VCaP (cell line): ENCODE results near the gene HES4.

Experiments used
- H3K27ac ChIP-seq: fragments of 450-650 bp; 2 replicates; pipeline ENCODE4 v1.5.1; 2017
- CTCF ChIP-seq: fragments of 450-650 bp; conservative IDR thresholded peaks from 2 replicates; pipeline ENCODE4 v1.5.1; 2017; ENCODE audit warnings: mild to moderate bottlenecking, moderate library complexity

Gene HES4

GRCh38 chr1:961132-961669 lies 38.7 kb downstream of the HES4 start:
- no peak for TF ChIP-seq CTCF
- H3K27ac ChIP-seq = peak overlapping the region; percentile 79; the same call in 1 of the 2 replicates

GRCh38 chr1:960363-961131 lies 39.4 kb downstream of the HES4 start, which contains the start of gene KLHL17:
KLHL17 (plus strand) TSS chr1:960584; CDS start chr1:960694, 110 bp downstream.
- H3K27ac ChIP-seq = peak within 1 kb of the TSS; percentile 79; the same call in 1 of the 2 replicates
- no peak for TF ChIP-seq CTCF

- no peak for TF ChIP-seq CTCF
- H3K27ac ChIP-seq = peak overlapping the region; percentile 79; the same call in 1 of the 2 replicates
These were observed 40.0 kb downstream of the HES4 start for GRCh38 chr1:959731-960362.

GRCh38 chr1:958823-959730 lies 40.8 kb downstream of the HES4 start, which contains the start of gene NOC2L:
NOC2L (minus strand) TSS chr1:959256; CDS start chr1:959240, 16 bp downstream.
- TF ChIP-seq CTCF = no peak
- peak within 1 kb of the TSS; percentile 82 for H3K27ac ChIP-seq

- no peak for TF ChIP-seq CTCF
- no peak overlapping the region for H3K27ac ChIP-seq
These were observed 43.3 kb downstream of the HES4 start for GRCh38 chr1:956636-957035.

DNA sequence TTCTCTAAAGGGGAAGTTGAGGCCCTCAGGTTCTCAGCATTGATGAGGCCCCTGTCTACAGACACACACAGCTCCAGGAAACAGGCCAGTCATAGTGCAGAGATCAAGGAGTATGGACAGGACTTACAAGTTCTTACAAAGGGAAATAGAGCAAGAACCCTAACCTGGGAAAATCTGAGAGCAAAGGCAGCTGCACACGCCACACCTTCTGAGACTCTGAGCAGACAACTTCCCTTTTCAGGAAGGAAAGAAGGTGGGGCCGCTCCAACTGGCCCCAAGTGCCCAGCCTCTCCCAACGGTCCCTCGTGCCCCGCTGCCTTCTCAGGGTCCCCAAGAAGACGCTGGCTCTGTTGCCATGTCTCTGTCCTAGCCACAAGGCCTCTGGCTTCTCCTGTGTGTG lies 44.4 kb downstream of the HES4 start:
- TF ChIP-seq CTCF = no peak
- no peak overlapping the region for H3K27ac ChIP-seq
